ENCODE data around the gene FOXN3. TPM values are rescaled to one million over a fixed set of nuclear protein-coding genes. Genes with fewer than 3 reads are reported as not detected.
A peak's percentile ranks its signal among the peaks of the same experiment; 100 is the strongest.

Gene FOXN3
- total and polyA plus RNA-seq, 10 of the 15 experiments (the other 5 are each of a cell fraction or from before 2014, with no cell fraction given) = 4.5 to 68.9 (median 29.7) TPM

DNA sequence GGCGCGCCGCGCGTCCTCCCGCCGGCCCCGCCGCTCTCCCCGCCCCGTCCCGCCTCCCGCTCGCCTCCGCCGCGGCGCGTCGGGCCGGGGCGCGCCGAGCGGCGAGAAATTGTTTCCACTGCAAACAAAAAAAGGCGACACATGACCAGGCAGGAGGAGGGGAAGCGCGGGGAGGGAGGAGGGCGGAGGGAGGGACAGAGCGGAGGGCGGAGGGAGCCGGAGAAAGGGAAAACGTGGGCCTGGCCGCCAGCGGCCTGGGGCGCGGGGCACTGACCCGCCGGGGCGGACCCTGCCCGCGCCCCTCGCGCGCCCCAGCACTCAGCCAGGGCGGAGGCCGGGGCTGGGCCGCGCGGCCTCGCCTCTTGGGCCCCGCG, at the start of gene FOXN3 (continued):
- no peak for TF ChIP-seq FOXM1 (IDR thresholded peaks at IDR 0.05; ENCODE audit: low read depth, low read length)
- no peak for TF ChIP-seq SUZ12 (IDR thresholded peaks at IDR 0.05; ENCODE audit: unreplicated experiment)
- 0 out of 2 replicates have a peak, but pooled peaks have one; percentile 10 for TF ChIP-seq TCF12 (IDR thresholded peaks at IDR 0.05; ENCODE audit: low read depth, low read length)
- TF ChIP-seq, protein P1, sequence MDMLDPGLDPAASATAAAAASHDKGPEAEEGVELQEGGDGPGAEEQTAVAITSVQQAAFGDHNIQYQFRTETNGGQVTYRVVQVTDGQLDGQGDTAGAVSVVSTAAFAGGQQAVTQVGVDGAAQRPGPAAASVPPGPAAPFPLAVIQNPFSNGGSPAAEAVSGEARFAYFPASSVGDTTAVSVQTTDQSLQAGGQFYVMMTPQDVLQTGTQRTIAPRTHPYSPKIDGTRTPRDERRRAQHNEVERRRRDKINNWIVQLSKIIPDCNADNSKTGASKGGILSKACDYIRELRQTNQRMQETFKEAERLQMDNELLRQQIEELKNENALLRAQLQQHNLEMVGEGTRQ (IDR thresholded peaks at IDR 0.05; ENCODE audit: borderline replicate concordance, low read depth, low read length) = peak; percentile 20; the same call in 1 of the 2 replicates
- peak; percentile 51; the same call in 1 of the 2 replicates for TF ChIP-seq RAD51 (IDR thresholded peaks at IDR 0.05)
- peak; percentile 84 for TF ChIP-seq ZSCAN29 (IDR thresholded peaks at IDR 0.05)
- 0 out of 2 replicates have a peak, but pooled peaks have one; percentile 25 for TF ChIP-seq RCOR1 (conservative IDR thresholded peaks at IDR 0.05; ENCODE audit: low read depth, low read length)
- TF ChIP-seq KAT2A (conservative IDR thresholded peaks at IDR 0.05; ENCODE audit: control insufficient read depth, low read depth, low read length) = no peak
- peak; percentile 72 for TF ChIP-seq CREB1 (IDR thresholded peaks at IDR 0.05; ENCODE audit: low read depth)
- peak; percentile 24; the same call in 1 of the 2 replicates for TF ChIP-seq BCL11A (IDR thresholded peaks at IDR 0.05; ENCODE audit: low read depth, low read length)
- TF ChIP-seq NRF1 (conservative IDR thresholded peaks at IDR 0.05; ENCODE audit: low read depth, low read length) = no peak
- no peak for TF ChIP-seq WRNIP1 (IDR thresholded peaks at IDR 0.05; ENCODE audit: borderline replicate concordance, low read depth, low read length)
- no peak for TF ChIP-seq RBBP5 (conservative IDR thresholded peaks at IDR 0.05)
- TF ChIP-seq SIN3A (IDR thresholded peaks at IDR 0.05; ENCODE audit: low read depth, low read length) = peak; percentile 2; the same call in 1 of the 2 replicates
- TF ChIP-seq, protein P2, sequence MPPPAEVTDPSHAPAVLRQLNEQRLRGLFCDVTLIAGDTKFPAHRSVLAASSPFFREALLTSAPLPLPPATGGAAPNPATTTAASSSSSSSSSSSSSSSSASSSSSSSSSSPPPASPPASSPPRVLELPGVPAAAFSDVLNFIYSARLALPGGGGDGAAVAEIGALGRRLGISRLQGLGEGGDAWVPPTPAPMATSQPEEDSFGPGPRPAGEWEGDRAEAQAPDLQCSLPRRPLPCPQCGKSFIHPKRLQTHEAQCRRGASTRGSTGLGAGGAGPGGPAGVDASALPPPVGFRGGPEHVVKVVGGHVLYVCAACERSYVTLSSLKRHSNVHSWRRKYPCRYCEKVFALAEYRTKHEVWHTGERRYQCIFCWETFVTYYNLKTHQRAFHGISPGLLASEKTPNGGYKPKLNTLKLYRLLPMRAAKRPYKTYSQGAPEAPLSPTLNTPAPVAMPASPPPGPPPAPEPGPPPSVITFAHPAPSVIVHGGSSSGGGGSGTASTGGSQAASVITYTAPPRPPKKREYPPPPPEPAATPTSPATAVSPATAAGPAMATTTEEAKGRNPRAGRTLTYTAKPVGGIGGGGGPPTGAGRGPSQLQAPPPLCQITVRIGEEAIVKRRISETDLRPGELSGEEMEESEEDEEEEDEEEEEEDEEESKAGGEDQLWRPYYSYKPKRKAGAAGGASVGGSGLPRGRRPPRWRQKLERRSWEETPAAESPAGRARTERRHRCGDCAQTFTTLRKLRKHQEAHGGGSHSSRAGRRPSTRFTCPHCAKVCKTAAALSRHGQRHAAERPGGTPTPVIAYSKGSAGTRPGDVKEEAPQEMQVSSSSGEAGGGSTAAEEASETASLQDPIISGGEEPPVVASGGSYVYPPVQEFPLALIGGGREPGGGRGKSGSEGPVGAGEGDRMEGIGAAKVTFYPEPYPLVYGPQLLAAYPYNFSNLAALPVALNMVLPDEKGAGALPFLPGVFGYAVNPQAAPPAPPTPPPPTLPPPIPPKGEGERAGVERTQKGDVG (CRISPR knock-in tag; IDR thresholded peaks at IDR 0.05) = no peak
- 0 out of 2 replicates have a peak, but pooled peaks have one; percentile 46 for TF ChIP-seq BACH1 (IDR thresholded peaks at IDR 0.05; ENCODE audit: borderline replicate concordance)
- TF ChIP-seq, protein P3, sequence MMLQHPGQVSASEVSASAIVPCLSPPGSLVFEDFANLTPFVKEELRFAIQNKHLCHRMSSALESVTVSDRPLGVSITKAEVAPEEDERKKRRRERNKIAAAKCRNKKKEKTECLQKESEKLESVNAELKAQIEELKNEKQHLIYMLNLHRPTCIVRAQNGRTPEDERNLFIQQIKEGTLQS (IDR thresholded peaks at IDR 0.05; ENCODE audit: borderline replicate concordance, extremely low read depth, low read depth, low read length) = 0 out of 2 replicates have a peak, but pooled peaks have one; percentile 18
- TF ChIP-seq, protein P4, sequence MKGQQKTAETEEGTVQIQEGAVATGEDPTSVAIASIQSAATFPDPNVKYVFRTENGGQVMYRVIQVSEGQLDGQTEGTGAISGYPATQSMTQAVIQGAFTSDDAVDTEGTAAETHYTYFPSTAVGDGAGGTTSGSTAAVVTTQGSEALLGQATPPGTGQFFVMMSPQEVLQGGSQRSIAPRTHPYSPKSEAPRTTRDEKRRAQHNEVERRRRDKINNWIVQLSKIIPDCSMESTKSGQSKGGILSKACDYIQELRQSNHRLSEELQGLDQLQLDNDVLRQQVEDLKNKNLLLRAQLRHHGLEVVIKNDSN (IDR thresholded peaks at IDR 0.05; ENCODE audit: borderline replicate concordance, extremely low read length, insufficient read depth, low read depth, low read length) = peak; percentile 61
- TF ChIP-seq SP1 (IDR thresholded peaks at IDR 0.05; ENCODE audit: low read depth, low read length) = peak; percentile 90
- peak; percentile 23; the same call in 1 of the 2 replicates for TF ChIP-seq SPI1 (IDR thresholded peaks at IDR 0.05; ENCODE audit: borderline replicate concordance, insufficient read depth, low read depth, low read length)
- TF ChIP-seq, protein P5, sequence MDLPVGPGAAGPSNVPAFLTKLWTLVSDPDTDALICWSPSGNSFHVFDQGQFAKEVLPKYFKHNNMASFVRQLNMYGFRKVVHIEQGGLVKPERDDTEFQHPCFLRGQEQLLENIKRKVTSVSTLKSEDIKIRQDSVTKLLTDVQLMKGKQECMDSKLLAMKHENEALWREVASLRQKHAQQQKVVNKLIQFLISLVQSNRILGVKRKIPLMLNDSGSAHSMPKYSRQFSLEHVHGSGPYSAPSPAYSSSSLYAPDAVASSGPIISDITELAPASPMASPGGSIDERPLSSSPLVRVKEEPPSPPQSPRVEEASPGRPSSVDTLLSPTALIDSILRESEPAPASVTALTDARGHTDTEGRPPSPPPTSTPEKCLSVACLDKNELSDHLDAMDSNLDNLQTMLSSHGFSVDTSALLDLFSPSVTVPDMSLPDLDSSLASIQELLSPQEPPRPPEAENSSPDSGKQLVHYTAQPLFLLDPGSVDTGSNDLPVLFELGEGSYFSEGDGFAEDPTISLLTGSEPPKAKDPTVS (IDR thresholded peaks at IDR 0.05; ENCODE audit: low read depth, low read length) = no peak
- TF ChIP-seq TBL1XR1 (IDR thresholded peaks at IDR 0.05; ENCODE audit: low read depth, low read length) = peak; percentile 20; the same call in 1 of the 2 replicates
- TF ChIP-seq EP300 (IDR thresholded peaks at IDR 0.05; ENCODE audit: borderline replicate concordance in 1 of 2, control insufficient read depth in 1 of 2, low read depth in 2 of 2, low read length in 2 of 2) = 0 out of 4 replicates have a peak, but pooled peaks of 1 of the 2 experiments have one; percentile 23
- TF ChIP-seq GATAD2B (conservative IDR thresholded peaks at IDR 0.05; ENCODE audit: low read depth) = no peak
